ENCODE measurements around the gene ZNF77. TPM values are rescaled to one million over a fixed set of nuclear protein-coding genes. Genes with fewer than 3 reads are reported as not detected.

The ZNF77 gene
- total and polyA plus RNA-seq, 4 donors, result 0.90 to 3.5 (median 1.9) TPM

GRCh38 chr19:2952953-2953481, 8.2 kb upstream of the ZNF77 start:
- Histone ChIP-seq H3K9me3 (ENCODE audit: control insufficient read depth in 4 of 4, low read length in 3 of 4) (no peaks in the 10 kb centered on the region), H3K36me3 (ENCODE audit: control insufficient read depth in 4 of 4, insufficient read depth in 3 of 4, low read depth in 1 of 4, low read length in 3 of 4) (no peaks in the 10 kb centered on the region), H3K27me3 (ENCODE audit: control insufficient read depth in 4 of 4, insufficient read depth in 4 of 4, low read length in 3 of 4) (no peaks in the 10 kb centered on the region), H3K4me3 (ENCODE audit: low read depth in 1 of 3, low read length in 3 of 3) (peak overlapping the region; percentile 33 to 68 (median 59)), H3K9ac (ENCODE audit: low read depth in 1 of 2, low read length in 2 of 2) (peak overlapping the region; percentile 48 to 54), H3K4me1 (ENCODE audit: control insufficient read depth in 4 of 4, insufficient read depth in 4 of 4, low read length in 3 of 4) (peaks cover 6 to 20% (median 16%) of the 10 kb centered on the region in 4 donors), H3K27ac (ENCODE audit: low read depth in 1 of 2, low read length in 2 of 2) (peak overlapping the region; percentile 36 to 72)
- 25% methylated on average over 9 of the region's 9 CpGs for WGBS
- TF ChIP-seq REST (IDR thresholded peaks at IDR 0.05) (peak; percentile 40), SP1 (IDR thresholded peaks at IDR 0.05) (peak; percentile 90), HNF4A (conservative IDR thresholded peaks at IDR 0.05) (peak; percentile 66 to 71), EGR1 (IDR thresholded peaks at IDR 0.05; ENCODE audit: low read depth in 2 of 2) (no peak), CTCF (IDR thresholded peaks at IDR 0.05; ENCODE audit: low read depth, low read length, missing input control) (no peak), RXRA (IDR thresholded peaks at IDR 0.05) (peak in 1 of 2 donors; percentile 43), HNF4G (IDR thresholded peaks at IDR 0.05) (no peak), ZBTB33 (IDR thresholded peaks at IDR 0.05) (peak; percentile 27), ATF3 (IDR thresholded peaks at IDR 0.05) (no peak), TAF1 (conservative IDR thresholded peaks at IDR 0.05) (no peak), JUND (IDR thresholded peaks at IDR 0.05) (peak; percentile 26 to 42), NR2F2 (IDR thresholded peaks at IDR 0.05) (no peak), GABPA (IDR thresholded peaks at IDR 0.05 in 1 of 2, conservative IDR thresholded peaks at IDR 0.05 in 1 of 2) (no peak), FOXA1 (IDR thresholded peaks at IDR 0.05) (no peak), YY1 (IDR thresholded peaks at IDR 0.05) (peak; percentile 44), RAD21 (IDR thresholded peaks at IDR 0.05) (peak; percentile 14 to 16), FOXA2 (IDR thresholded peaks at IDR 0.05) (no peak), MAX (IDR thresholded peaks at IDR 0.05) (no peak)
- no peak for DNase-seq (ENCODE audit: low spot score)
